GM12878 (cell line): ENCODE results near the gene CREB5.

ENCODE experiments used
- BACH1 ChIP-seq: fragments of 450-650 bp; IDR thresholded peaks from 2 replicates; pipeline ENCODE4 v1.6.1; 2017; ENCODE audit warnings: mild to moderate bottlenecking, borderline replicate concordance
- CHD4 ChIP-seq: fragments of 200-600 bp; sonication (generic); IDR thresholded peaks from 2 replicates; pipeline ENCODE4 v1.6.1; 2016; ENCODE audit warnings: mild to moderate bottlenecking
- CTCF ChIP-seq, 3 experiments: IDR thresholded peaks in 2 of 3; conservative IDR thresholded peaks in 1 of 3; 2 replicates each; pipeline ENCODE4 v1.5.1; 2011; ENCODE audit warnings: low read depth in 3 of 3, low read length in 3 of 3, mild to moderate bottlenecking in 3 of 3, control low read depth in 2 of 3, moderate library complexity in 2 of 3, inconsistent platforms in 1 of 3, mixed read lengths in 1 of 3; ENCODE audit not compliant: control insufficient read depth in 2 of 3, insufficient read depth in 1 of 3; ENCODE audit errors: extremely low read depth in 1 of 3
- MEF2A ChIP-seq: IDR thresholded peaks from 2 replicates; pipeline ENCODE4 v1.6.1; 2011; ENCODE audit warnings: low read depth, mild to moderate bottlenecking, low read length, moderate library complexity; ENCODE audit not compliant: insufficient read depth
- RAD51 ChIP-seq: fragments of 450-650 bp; IDR thresholded peaks from 2 replicates; pipeline ENCODE4 v1.6.1; 2016; ENCODE audit warnings: moderate library complexity, mild to moderate bottlenecking, inconsistent platforms
- SP1 ChIP-seq: IDR thresholded peaks from one replicate; pipeline ENCODE4 v1.6.1; 2011; ENCODE audit warnings: low read depth, low read length

DNA sequence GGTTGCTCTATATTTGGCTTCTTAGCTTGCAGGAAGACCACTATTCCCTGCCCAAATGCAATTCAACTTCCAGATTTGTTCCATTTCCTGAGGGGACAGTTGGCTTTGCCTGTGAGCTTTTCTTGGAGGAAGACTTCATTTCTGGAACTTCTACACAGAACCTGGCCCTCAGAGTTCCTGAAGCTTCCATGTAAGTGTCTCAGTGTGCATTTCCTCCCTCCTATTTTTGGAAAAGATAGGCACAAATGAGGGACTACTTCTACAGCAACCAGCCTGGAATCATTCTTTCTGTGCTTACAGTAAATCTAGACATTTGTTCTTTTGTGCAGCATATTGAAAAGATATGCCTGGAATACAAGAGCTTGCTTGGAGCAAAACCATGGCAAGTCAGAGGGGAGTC lies 164.3 kb downstream of the CREB5 start:
- TF ChIP-seq MEF2A (no peak), CHD4 (no peak), CTCF (IDR thresholded peaks at IDR 0.05 in 2 of 3, conservative IDR thresholded peaks at IDR 0.05 in 1 of 3; ENCODE audit: control insufficient read depth in 2 of 3, extremely low read depth in 1 of 3, insufficient read depth in 1 of 3, low read depth in 3 of 3, low read length in 3 of 3) (no peak), BACH1 (no peak), SP1 (no peak), RAD51 (no peak)
